Parathyroid adenoma (tissue), 2 donors: ENCODE data around the gene GALNTL6.
"Not testable (repeated sequence)": the region's sequence is repeated elsewhere in the genome, so short reads cannot be mapped to it uniquely, and the experiment has no call there.

Experiments
- H2AFZ ChIP-seq: fragments of 300-600 bp; sonication (generic); one replicate; pipeline ENCODE4 v1.7.0; 2017; ENCODE audit warnings: antibody characterized with exemption, mild to moderate bottlenecking
- H3K27ac ChIP-seq: fragments of 300-600 bp; sonication (generic); one replicate; pipeline ENCODE4 v1.7.0; 2017
- H3K27me3 ChIP-seq: fragments of 300-600 bp; sonication (generic); one replicate; pipeline ENCODE4 v1.7.0; 2017; ENCODE audit warnings: low read length; ENCODE audit not compliant: control insufficient read depth, insufficient read depth
- H3K36me3 ChIP-seq: fragments of 300-600 bp; sonication (generic); one replicate; pipeline ENCODE4 v1.7.0; 2017; ENCODE audit warnings: low read length; ENCODE audit not compliant: control insufficient read depth, insufficient read depth
- H3K4me1 ChIP-seq: fragments of 300-600 bp; sonication (generic); one replicate; pipeline ENCODE4 v1.7.0; 2017; ENCODE audit warnings: control low read depth
- H3K4me2 ChIP-seq: fragments of 300-600 bp; sonication (generic); one replicate; pipeline ENCODE4 v1.7.0; 2017; ENCODE audit warnings: low read length
- H3K4me3 ChIP-seq: fragments of 300-600 bp; sonication (generic); one replicate; pipeline ENCODE4 v1.7.0; 2017; ENCODE audit warnings: low read depth, low read length
- H3K79me2 ChIP-seq: fragments of 300-600 bp; sonication (generic); one replicate; pipeline ENCODE4 v1.7.0; 2017; ENCODE audit warnings: control low read depth
- H3K9ac ChIP-seq: fragments of 300-600 bp; sonication (generic); one replicate; pipeline ENCODE4 v1.7.0; 2017; ENCODE audit warnings: mild to moderate bottlenecking
- H3K9me3 ChIP-seq: fragments of 300-600 bp; sonication (generic); one replicate; pipeline ENCODE4 v1.7.0; 2017; ENCODE audit warnings: low read length; ENCODE audit not compliant: control insufficient read depth
- TF ChIP-seq, protein P1 (sequence below): fragments of 300-600 bp; sonication (generic); IDR thresholded peaks from one replicate; pipeline ENCODE4 v1.7.0; 2017; ENCODE audit warnings: antibody characterized with exemption, mild to moderate bottlenecking
- donor health status: primary hyperparathyroidism.

The GALNTL6 gene

DNA sequence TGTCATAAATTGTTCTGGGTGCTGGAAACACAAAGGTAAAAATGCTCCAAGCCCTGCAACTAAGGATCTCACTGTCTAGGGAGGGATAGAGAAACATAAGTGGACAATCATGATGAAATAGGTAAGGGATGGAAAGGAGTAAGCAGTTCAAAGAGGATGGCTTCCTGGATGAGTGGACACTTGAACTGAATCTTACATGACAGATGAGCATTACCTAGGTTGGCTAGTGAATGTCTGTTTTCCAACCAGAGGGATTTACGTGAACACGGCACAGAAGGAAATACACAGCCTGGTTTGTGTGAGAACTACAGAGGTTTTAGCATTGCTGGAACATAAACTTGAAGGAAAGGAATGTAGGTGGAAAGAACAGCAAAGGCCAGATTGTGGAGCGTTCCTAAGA, 1205.2 kb downstream of the GALNTL6 start:
- H3K4me2 ChIP-seq, result no peak overlapping the region
- no peaks in the 10 kb centered on the region for H3K4me1 ChIP-seq
- H3K9ac ChIP-seq, result no peak overlapping the region
- H3K9me3 ChIP-seq, result no peaks in the 10 kb centered on the region
- no peak overlapping the region for H3K27ac ChIP-seq
- no peaks in the 10 kb centered on the region for H3K27me3 ChIP-seq
- TF ChIP-seq, protein P1, sequence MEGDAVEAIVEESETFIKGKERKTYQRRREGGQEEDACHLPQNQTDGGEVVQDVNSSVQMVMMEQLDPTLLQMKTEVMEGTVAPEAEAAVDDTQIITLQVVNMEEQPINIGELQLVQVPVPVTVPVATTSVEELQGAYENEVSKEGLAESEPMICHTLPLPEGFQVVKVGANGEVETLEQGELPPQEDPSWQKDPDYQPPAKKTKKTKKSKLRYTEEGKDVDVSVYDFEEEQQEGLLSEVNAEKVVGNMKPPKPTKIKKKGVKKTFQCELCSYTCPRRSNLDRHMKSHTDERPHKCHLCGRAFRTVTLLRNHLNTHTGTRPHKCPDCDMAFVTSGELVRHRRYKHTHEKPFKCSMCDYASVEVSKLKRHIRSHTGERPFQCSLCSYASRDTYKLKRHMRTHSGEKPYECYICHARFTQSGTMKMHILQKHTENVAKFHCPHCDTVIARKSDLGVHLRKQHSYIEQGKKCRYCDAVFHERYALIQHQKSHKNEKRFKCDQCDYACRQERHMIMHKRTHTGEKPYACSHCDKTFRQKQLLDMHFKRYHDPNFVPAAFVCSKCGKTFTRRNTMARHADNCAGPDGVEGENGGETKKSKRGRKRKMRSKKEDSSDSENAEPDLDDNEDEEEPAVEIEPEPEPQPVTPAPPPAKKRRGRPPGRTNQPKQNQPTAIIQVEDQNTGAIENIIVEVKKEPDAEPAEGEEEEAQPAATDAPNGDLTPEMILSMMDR, result no peak
- H2AFZ ChIP-seq, result no peak overlapping the region
- H3K4me3 ChIP-seq, result no peak overlapping the region
- H3K36me3 ChIP-seq, result no peaks in the 10 kb centered on the region
- no peaks in the 10 kb centered on the region for H3K79me2 ChIP-seq

DNA sequence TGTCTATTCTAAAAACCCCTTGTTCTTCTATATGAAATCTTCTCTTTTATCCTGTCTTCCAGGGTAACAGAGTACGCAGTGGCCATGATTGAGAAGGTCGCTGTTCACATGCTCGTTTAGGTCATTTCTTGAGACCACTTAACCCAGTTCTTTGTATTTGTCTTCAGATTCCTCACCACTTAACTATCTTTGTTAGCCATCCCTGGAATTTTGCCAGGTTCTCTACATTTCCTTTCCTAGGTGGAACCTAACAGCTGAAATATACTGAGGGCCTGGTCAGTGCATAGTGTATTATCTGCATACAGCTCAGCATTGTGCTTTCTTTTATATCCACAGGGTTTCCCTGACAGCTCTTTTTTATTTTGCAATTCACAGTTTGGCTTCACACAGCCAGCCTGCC, 1206.5 kb downstream of the GALNTL6 start:
- Histone ChIP-seq H3K9me3 (no peaks in the 10 kb centered on the region), H3K79me2 (no peaks in the 10 kb centered on the region), H3K27ac (no peak overlapping the region), H3K4me1 (no peaks in the 10 kb centered on the region), H3K27me3 (no peaks in the 10 kb centered on the region), H3K4me2 (no peak overlapping the region), H3K4me3 (no peak overlapping the region), H3K9ac (no peak overlapping the region), H3K36me3 (no peaks in the 10 kb centered on the region), H2AFZ (no peak overlapping the region)
- TF ChIP-seq, protein P1, result no peak

DNA sequence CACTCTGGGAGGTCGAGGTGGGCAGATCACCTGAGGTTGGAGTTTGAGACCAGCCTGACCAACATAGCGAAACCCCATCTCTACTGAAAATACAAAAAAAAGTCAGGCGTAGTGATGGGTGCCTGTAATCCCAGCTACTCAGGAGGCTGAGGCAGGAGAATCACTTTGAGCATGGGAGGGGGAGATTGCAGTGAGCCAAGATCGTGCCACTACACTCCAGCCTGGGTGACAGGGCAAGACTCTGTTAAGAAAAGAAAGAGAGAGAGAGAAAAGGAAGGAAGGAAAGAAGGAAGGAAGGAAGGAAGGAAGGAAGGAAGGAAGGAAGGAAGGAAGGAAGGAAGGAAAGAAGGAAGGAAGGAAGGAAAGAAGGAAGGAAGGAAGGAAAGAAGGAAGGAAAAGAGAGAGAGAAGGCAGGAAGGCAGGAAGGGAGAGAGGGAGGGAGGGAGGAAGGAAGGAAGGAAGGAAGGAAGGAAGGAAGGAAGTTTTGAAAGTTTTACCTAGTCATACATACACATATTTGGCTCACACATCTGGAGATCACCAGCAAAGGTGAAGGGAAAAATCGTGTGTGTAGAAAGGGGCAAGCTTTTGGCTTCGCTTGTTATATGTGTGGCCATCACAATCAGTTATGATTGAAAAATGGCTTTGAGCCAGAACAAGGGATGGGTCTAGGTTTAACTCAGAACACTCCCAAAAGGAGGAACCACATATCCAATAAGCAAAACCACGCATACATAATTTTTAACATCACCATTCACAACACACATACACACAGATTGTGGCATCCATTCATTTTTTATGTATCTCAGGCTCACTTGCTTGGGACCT, 1208.8 kb downstream of the GALNTL6 start:
- H3K9me3 ChIP-seq, result not testable (repeated sequence)

DNA sequence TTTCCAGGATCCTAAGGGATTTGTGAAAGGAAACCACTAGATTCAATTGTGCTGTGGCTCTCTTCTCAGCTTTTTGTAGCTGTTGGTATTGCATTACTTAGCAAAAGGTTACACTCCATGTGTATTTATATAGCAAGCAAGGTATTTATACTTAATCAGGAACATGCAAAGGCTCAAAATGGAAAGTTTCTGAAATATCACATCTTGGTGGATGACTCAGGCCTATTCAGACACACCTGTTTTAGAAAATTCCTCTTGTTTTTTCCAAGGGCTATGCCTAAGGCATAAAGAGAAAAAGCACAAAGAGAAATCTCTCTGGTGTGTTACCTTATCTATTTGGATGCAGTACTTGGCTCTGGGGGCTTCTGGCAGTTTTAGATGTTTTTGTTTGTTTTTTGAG, 1211.0 kb downstream of the GALNTL6 start:
- no peak overlapping the region for H2AFZ ChIP-seq
- H3K9me3 ChIP-seq, result no peaks in the 10 kb centered on the region
- H3K4me2 ChIP-seq, result no peak overlapping the region
- H3K9ac ChIP-seq, result no peak overlapping the region
- H3K4me1 ChIP-seq, result no peaks in the 10 kb centered on the region
- H3K27me3 ChIP-seq, result no peaks in the 10 kb centered on the region
- H3K27ac ChIP-seq, result no peak overlapping the region
- H3K79me2 ChIP-seq, result no peaks in the 10 kb centered on the region
- H3K36me3 ChIP-seq, result no peaks in the 10 kb centered on the region
- H3K4me3 ChIP-seq, result no peak overlapping the region
- TF ChIP-seq, protein P1, result no peak

More for the DNA sequence above, 1208.8 kb downstream of the GALNTL6 start:
- H3K4me2 ChIP-seq, H3K27ac ChIP-seq, H3K4me3 ChIP-seq, H3K27me3 ChIP-seq, H3K4me1 ChIP-seq, H3K36me3 ChIP-seq, H3K79me2 ChIP-seq, H2AFZ ChIP-seq, H3K9ac ChIP-seq: not testable (repeated sequence)

DNA sequence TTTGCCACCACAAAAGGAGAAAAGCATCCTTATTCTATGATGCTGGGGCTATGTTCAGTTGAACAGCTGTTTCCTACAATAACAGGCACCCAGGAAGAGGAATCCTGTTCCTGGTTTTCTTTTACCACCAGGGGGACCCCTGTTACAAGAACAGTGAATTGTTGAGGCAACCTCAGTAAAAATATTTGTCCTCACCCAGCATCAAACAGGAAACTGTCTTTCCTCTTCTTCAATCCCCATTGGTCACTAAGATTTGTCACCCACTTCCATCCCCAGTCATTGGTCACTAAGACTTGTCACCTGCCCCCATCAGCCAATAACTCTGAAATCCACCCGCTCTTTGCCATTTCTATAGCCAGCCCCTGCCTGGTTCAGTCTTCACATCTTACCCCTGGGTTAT, 1211.9 kb downstream of the GALNTL6 start:
- H3K27ac ChIP-seq, result no peak overlapping the region
- no peak overlapping the region for H3K9ac ChIP-seq

More for the DNA sequence above, 1211.9 kb downstream of the GALNTL6 start:
- H3K4me3 ChIP-seq, result no peak overlapping the region
- no peak overlapping the region for H2AFZ ChIP-seq
- H3K4me2 ChIP-seq, result no peak overlapping the region
- TF ChIP-seq, protein P1, result peak; percentile 57
- H3K4me1 ChIP-seq, result no peaks in the 10 kb centered on the region
- H3K79me2 ChIP-seq, result no peaks in the 10 kb centered on the region
- H3K36me3 ChIP-seq, result no peaks in the 10 kb centered on the region
- no peaks in the 10 kb centered on the region for H3K9me3 ChIP-seq
- H3K27me3 ChIP-seq, result no peaks in the 10 kb centered on the region
